Uterus (tissue), 4 donors: Measurements from ENCODE around the gene PYGB. TPM values are rescaled to one million over a fixed set of nuclear protein-coding genes. Genes with fewer than 3 reads are reported as not detected.

Experiments used
- DNase-seq, 2 donors: peaks; one replicate each; pipeline ENCODE4 v3.0.0-alpha.2; 2019 to 2020
- H3K27ac ChIP-seq, 2 donors: fragments of 200-600 bp; sonication (generic); 1 replicate in 1 of 2; 2 replicates in 1 of 2; pipeline ENCODE4 v1.5.1; 2016 to 2018
- H3K27me3 ChIP-seq, 2 donors: fragments of 200-600 bp; sonication (generic); one replicate each; pipeline ENCODE4 v1.5.1; 2018 to 2019; ENCODE audit warnings: control low read depth in 1 of 2
- H3K36me3 ChIP-seq, 2 donors: fragments of 200-600 bp; sonication (generic); one replicate each; pipeline ENCODE4 v1.5.1; 2019; ENCODE audit warnings: control low read depth in 1 of 2
- H3K4me1 ChIP-seq, 2 donors: fragments of 200-600 bp; sonication (generic); one replicate each; pipeline ENCODE4 v1.5.1; 2018 to 2019; ENCODE audit warnings: control low read depth in 1 of 2
- H3K4me3 ChIP-seq, 2 donors: fragments of 200-600 bp; sonication (generic); 1 replicate in 1 of 2; 2 replicates in 1 of 2; pipeline ENCODE4 v1.5.1; 2018 to 2019; ENCODE audit warnings: mild to moderate bottlenecking in 1 of 2
- H3K9me3 ChIP-seq, 2 donors: fragments of 200-600 bp; sonication (generic); one replicate each; pipeline ENCODE4 v1.5.1; 2019; ENCODE audit warnings: control low read depth in 1 of 2
- CTCF ChIP-seq, 4 experiments: fragments of 200-600 bp in 2 of 4; fragments of 450-650 bp in 2 of 4; sonication (generic) in 2 of 4; IDR thresholded peaks; one replicate each; pipeline ENCODE4 v1.5.1; 2016 to 2019; ENCODE audit warnings: antibody characterized with exemption in 4 of 4, mild to moderate bottlenecking in 2 of 4, moderate library complexity in 1 of 4
- POLR2A ChIP-seq, 2 donors: fragments of 450-650 bp; IDR thresholded peaks; one replicate each; pipeline ENCODE4 v1.6.1; 2016; ENCODE audit warnings: antibody characterized with exemption in 2 of 2, mild to moderate bottlenecking in 1 of 2, moderate library complexity in 1 of 2
- intact Hi-C: fragments of 100-400 bp; cut with DNase I; formaldehyde crosslinking; loops from one replicate; pipeline ENCODE4 v1.15.1; 2023; ENCODE audit warnings: low total_unique reads
- total RNA-seq, 4 donors: library from RNA; depleted of rRNA in 3 of 4; stranded (reverse); fragments of >200 nt in 3 of 4; gene quantifications; one replicate each; pipeline versions ENCODE4 v1.1.0 to v1.2.4, GENCODE V29; 2014 to 2023
- donor health status: DM: yes; HTN: yes; CAD: no.

Gene PYGB
- total RNA-seq, 4 donors from 2014 or later = 26.2 to 87.9 (median 49.8) TPM

GRCh38 chr20:25207149-25207959, 40.5 kb upstream of the PYGB start:
- DNase-seq = no peak

GRCh38 chr20:25207960-25208534, 39.8 kb upstream of the PYGB start:
- intact Hi-C loops = no loop called here
- DNase-seq = no peak
- no peaks in the 10 kb centered on the region for H3K27me3 ChIP-seq
- no peaks in the 10 kb centered on the region for H3K36me3 ChIP-seq
- no peaks in the 10 kb centered on the region for H3K4me1 ChIP-seq
- TF ChIP-seq POLR2A (IDR thresholded peaks at IDR 0.05) (no peak), CTCF (IDR thresholded peaks at IDR 0.05) (no peak)
- H3K27ac ChIP-seq = no peak overlapping the region
- no peak overlapping the region for H3K4me3 ChIP-seq
- H3K9me3 ChIP-seq = no peaks in the 10 kb centered on the region

More at GRCh38 chr20:25207149-25207959, 40.5 kb upstream of the PYGB start:
- intact Hi-C loops = no loop called here
- no peak overlapping the region for H3K27ac ChIP-seq
- no peak for TF ChIP-seq CTCF (IDR thresholded peaks at IDR 0.05)
- TF ChIP-seq POLR2A (IDR thresholded peaks at IDR 0.05) = no peak
- no peaks in the 10 kb centered on the region for H3K4me1 ChIP-seq
- H3K9me3 ChIP-seq = no peaks in the 10 kb centered on the region
- H3K4me3 ChIP-seq = no peak overlapping the region
- no peaks in the 10 kb centered on the region for H3K27me3 ChIP-seq
- no peaks in the 10 kb centered on the region for H3K36me3 ChIP-seq

GRCh38 chr20:25209400-25209799, 38.5 kb upstream of the PYGB start:
- no peaks in the 10 kb centered on the region for H3K9me3 ChIP-seq

GRCh38 chr20:25209911-25210310, 38.0 kb upstream of the PYGB start:
- Histone ChIP-seq H3K9me3 (no peaks in the 10 kb centered on the region), H3K4me1 (no peaks in the 10 kb centered on the region), H3K4me3 (no peak overlapping the region), H3K27ac (no peak overlapping the region), H3K27me3 (no peaks in the 10 kb centered on the region), H3K36me3 (no peaks in the 10 kb centered on the region)
- DNase-seq = no peak
- intact Hi-C loops = no loop called here
- no peak for TF ChIP-seq CTCF (IDR thresholded peaks at IDR 0.05)
- TF ChIP-seq POLR2A (IDR thresholded peaks at IDR 0.05) = no peak

More at GRCh38 chr20:25209400-25209799, 38.5 kb upstream of the PYGB start:
- H3K27ac ChIP-seq = no peak overlapping the region
- intact Hi-C loops = no loop called here
- no peaks in the 10 kb centered on the region for H3K27me3 ChIP-seq
- no peaks in the 10 kb centered on the region for H3K4me1 ChIP-seq
- DNase-seq = no peak
- TF ChIP-seq POLR2A (IDR thresholded peaks at IDR 0.05) (no peak), CTCF (IDR thresholded peaks at IDR 0.05) (no peak)
- no peak overlapping the region for H3K4me3 ChIP-seq
- H3K36me3 ChIP-seq = no peaks in the 10 kb centered on the region

GRCh38 chr20:25211273-25211672, 36.6 kb upstream of the PYGB start:
- no peaks in the 10 kb centered on the region for H3K36me3 ChIP-seq
- intact Hi-C loops = no loop called here
- no peak for TF ChIP-seq CTCF (IDR thresholded peaks at IDR 0.05)
- no peak for TF ChIP-seq POLR2A (IDR thresholded peaks at IDR 0.05)

More at GRCh38 chr20:25211273-25211672, 36.6 kb upstream of the PYGB start:
- DNase-seq = no peak
- Histone ChIP-seq H3K4me1 (no peaks in the 10 kb centered on the region), H3K27me3 (no peaks in the 10 kb centered on the region), H3K9me3 (no peaks in the 10 kb centered on the region), H3K4me3 (no peak overlapping the region), H3K27ac (no peak overlapping the region)
